ENCODE data around the gene ADAT3.
A peak's percentile ranks its signal among the peaks of the same experiment; 100 is the strongest.
"Not testable (repeated sequence)": the region's sequence is repeated elsewhere in the genome, so short reads cannot be mapped to it uniquely, and the experiment has no call there.

The ADAT3 gene

DNA sequence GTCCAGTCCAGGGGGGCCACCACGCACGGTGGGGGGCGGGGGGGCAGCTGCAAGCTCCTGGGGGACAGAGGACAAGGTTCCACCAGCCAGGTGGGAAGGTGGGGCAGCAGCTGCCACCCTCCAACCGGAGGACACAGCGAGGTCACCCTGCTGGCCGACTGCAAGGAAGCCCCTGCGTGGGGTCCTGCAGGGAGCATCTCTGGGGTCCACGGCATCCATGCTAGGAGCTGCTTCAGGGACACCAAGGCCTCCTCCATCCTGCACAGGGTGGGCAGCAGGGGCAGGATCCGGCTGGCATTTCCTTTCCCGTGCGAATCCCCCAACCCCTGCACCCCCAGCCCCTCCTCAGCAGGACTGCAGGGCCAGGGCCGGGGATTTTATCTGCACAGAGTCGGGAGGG, 33.6 kb upstream of the ADAT3 start:
- no peak for TF ChIP-seq MYC (IDR thresholded peaks at IDR 0.05; ENCODE audit: low read depth, low read length)
- TF ChIP-seq, protein P1, sequence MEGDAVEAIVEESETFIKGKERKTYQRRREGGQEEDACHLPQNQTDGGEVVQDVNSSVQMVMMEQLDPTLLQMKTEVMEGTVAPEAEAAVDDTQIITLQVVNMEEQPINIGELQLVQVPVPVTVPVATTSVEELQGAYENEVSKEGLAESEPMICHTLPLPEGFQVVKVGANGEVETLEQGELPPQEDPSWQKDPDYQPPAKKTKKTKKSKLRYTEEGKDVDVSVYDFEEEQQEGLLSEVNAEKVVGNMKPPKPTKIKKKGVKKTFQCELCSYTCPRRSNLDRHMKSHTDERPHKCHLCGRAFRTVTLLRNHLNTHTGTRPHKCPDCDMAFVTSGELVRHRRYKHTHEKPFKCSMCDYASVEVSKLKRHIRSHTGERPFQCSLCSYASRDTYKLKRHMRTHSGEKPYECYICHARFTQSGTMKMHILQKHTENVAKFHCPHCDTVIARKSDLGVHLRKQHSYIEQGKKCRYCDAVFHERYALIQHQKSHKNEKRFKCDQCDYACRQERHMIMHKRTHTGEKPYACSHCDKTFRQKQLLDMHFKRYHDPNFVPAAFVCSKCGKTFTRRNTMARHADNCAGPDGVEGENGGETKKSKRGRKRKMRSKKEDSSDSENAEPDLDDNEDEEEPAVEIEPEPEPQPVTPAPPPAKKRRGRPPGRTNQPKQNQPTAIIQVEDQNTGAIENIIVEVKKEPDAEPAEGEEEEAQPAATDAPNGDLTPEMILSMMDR (IDR thresholded peaks at IDR 0.05; ENCODE audit: low read depth, low read length): no peak
- no peak for TF ChIP-seq POLR2A (IDR thresholded peaks at IDR 0.05; ENCODE audit: extremely low read depth, insufficient read length)
- TF ChIP-seq, protein P2, sequence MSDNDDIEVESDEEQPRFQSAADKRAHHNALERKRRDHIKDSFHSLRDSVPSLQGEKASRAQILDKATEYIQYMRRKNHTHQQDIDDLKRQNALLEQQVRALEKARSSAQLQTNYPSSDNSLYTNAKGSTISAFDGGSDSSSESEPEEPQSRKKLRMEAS (IDR thresholded peaks at IDR 0.05; ENCODE audit: low read depth, low read length): no peak
- DNase-seq (ENCODE audit: low read depth): no peak
- no peak overlapping the region for H3K4me3 ChIP-seq (ENCODE audit: low read depth, low read length)

DNA sequence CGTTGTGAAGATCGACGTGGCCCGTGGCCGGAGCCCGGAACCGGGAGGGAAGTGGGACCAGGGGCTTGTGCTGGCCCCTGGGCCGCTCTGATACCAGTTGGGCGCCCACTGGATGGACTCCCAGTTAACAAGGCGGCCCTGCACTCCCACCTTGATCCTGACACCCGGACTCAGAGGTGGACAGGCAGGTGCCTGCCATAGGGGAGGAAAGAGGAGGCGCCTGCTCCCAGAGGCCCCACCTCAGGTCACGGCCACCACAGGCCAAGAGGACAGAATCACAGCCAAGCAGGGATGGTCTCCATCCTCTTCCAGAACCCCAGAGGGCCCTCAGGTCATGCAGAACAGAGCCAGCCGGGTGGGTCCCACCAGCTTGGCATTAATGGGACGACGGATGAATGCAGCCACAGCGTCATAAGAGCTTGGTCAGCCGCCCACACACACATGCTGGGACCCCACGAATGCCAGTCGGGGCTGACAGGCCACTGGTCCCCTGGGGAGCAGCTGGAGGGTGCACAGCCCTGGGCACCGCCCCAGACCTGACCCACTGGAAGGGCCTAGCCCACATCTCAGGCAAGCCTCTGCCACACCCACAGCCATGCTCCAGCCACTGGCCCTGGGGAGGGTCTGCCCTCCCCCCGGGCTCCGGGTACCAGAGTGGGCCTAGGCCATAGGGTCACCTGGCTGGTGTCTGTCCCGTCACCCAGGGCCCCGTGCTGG, 32.2 kb upstream of the ADAT3 start:
- TF ChIP-seq MYC (IDR thresholded peaks at IDR 0.05; ENCODE audit: low read depth, low read length): no peak
- TF ChIP-seq, protein P1 (IDR thresholded peaks at IDR 0.05; ENCODE audit: low read depth, low read length): no peak
- TF ChIP-seq, protein P2 (IDR thresholded peaks at IDR 0.05; ENCODE audit: low read depth, low read length): no peak
- TF ChIP-seq POLR2A (IDR thresholded peaks at IDR 0.05; ENCODE audit: extremely low read depth, insufficient read length): no peak
- no peak overlapping the region for H3K4me3 ChIP-seq (ENCODE audit: low read depth, low read length)

DNA sequence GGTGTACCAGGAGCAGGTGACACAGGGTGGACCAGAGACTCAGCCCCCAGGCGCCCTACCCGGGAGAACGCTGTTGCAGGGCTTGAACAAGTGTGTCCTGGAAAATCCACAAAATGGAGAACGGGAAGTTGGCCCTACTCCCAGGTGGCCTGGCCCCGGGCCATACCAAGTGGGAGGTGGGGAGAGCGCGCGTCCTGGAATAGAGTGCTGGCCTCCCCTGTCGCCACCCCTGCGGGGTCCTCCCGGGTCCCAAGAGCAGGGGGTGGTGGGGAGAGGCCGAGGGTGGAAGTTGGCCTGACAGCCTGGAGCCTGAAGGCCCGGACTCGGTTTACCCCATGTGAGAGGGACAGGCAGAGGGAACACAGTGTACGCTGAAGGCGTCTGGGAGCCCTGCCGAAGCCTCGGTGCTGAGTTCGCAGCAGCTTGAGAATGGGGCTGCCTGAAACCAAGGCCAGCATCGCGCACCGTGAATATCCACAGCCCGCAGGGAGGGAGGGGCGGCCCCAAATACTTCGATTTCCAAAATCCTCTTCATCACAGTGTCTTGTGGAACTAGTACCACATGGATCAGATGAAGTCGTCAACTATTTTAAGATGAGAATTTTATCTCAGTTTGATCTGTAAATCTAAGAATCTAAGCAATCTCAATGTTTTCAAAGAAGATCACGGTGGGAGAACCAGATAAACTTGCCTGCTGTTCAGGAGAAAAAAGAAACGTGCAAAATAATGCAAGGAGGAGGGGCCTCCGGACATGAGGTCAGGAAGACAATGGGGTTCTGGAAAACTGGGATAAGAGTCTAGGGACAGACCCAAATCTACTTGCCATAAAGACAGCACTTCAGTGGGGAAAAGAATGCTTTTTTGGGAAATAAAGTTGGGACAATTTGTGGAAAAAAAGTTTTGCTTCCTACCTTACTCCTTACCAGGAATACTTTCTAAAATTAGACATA, 31.4 kb upstream of the ADAT3 start:
- peak overlapping the region; percentile 81 for H3K4me3 ChIP-seq (ENCODE audit: low read depth, low read length)
- no peak for DNase-seq (ENCODE audit: low read depth)
- TF ChIP-seq, protein P2 (IDR thresholded peaks at IDR 0.05; ENCODE audit: low read depth, low read length): no peak
- TF ChIP-seq POLR2A (IDR thresholded peaks at IDR 0.05; ENCODE audit: extremely low read depth, insufficient read length) (no peak), MYC (IDR thresholded peaks at IDR 0.05; ENCODE audit: low read depth, low read length) (no peak)
- TF ChIP-seq, protein P1 (IDR thresholded peaks at IDR 0.05; ENCODE audit: low read depth, low read length): no peak

More for the DNA sequence above, 32.2 kb upstream of the ADAT3 start:
- DNase-seq (ENCODE audit: low read depth): no peak

DNA sequence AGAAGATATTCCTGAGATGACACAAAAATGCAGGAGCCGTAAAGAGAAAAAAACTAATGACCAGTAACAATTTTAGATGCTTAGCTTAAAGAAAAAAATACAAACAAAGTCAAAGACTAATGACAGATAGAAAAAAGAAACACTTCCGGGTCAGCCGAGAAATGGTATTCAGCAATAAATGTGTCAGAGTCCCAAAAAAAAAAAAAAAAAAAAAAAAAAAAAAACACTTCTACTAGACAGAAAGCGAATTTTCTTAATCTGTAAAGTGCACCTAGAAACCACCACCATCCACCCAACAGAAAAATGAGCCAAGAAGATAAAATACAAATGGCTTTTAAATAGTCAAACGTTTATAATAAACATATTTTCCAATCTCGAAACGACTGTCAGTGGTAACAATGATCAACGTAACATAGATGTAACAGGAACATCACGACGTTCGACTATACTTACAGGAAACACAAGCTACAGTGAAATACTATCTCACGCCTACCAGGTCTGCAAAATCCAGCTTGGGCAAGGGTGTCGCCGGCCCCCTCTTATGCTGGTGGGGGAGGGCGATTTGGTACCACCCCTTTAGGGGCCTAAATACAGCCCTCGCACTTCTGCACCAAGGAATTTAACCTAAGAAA, 30.5 kb upstream of the ADAT3 start:
- peak; percentile 44 for DNase-seq (ENCODE audit: low read depth)
- TF ChIP-seq, protein P1 (IDR thresholded peaks at IDR 0.05; ENCODE audit: low read depth, low read length): no peak
- TF ChIP-seq POLR2A (IDR thresholded peaks at IDR 0.05; ENCODE audit: extremely low read depth, insufficient read length) (no peak), MYC (IDR thresholded peaks at IDR 0.05; ENCODE audit: low read depth, low read length) (no peak)
- TF ChIP-seq, protein P2 (IDR thresholded peaks at IDR 0.05; ENCODE audit: low read depth, low read length): no peak
- peak overlapping the region; percentile 81 for H3K4me3 ChIP-seq (ENCODE audit: low read depth, low read length)

DNA sequence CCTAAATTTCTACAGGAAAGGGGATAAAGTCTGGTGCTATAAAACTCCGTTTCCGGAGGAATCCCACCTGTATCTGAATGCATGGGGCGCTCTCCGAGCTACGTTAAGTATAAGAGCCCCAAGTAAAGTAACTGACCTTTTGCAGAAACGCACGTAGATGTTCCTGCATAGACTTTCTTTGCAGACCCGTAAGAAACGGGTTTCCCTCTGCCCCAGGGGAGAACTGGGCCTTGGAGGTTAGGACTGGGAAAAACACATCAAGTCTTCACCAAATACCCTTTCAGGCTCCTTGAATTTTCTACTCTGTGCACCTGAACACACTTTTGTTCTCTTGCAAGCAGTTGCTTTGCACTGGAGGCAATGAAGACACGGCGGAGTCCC, 29.9 kb upstream of the ADAT3 start:
- DNase-seq (ENCODE audit: low read depth): not testable (repeated sequence)
- H3K4me3 ChIP-seq (ENCODE audit: low read depth, low read length): peak overlapping the region; percentile 81

All from NB4 (cell line).